Stimulated activated naive CD4-positive, alpha-beta T cell (primary cell): Measurements from ENCODE around the gene SMIM41.

Source experiments
- DNase-seq, 6 experiments: peaks; one replicate each; lab custom pipeline; 2025; lab: John Stamatoyannopoulos, UW

Gene SMIM41

GRCh38 chr12:52063082-52063924 is 16.2 kb upstream of the SMIM41 start:
- DNase-seq, result no peak

- DNase-seq, result no peak
Observed at GRCh38 chr12:52063981-52064649, 15.4 kb upstream of the SMIM41 start.

GRCh38 chr12:52066346-52067080 is 13.0 kb upstream of the SMIM41 start:
- DNase-seq, result no peak

GRCh38 chr12:52067081-52067374 is 12.5 kb upstream of the SMIM41 start:
- DNase-seq, result no peak

GRCh38 chr12:52069327-52070184 is 9.9 kb upstream of the SMIM41 start, which contains the start of gene ATG101:
ATG101 (plus strand) TSS chr12:52069978; CDS start chr12:52073651, 3,673 bp downstream.
- DNase-seq, result peak; percentile 74 to 98 (median 86)

- DNase-seq, result no peak
Observed at GRCh38 chr12:52070185-52070925, 9.1 kb upstream of the SMIM41 start.

- DNase-seq, result peak in 2 of 6 experiments; percentile 5 to 11
Observed at GRCh38 chr12:52073531-52074381, 5.7 kb upstream of the SMIM41 start.

- DNase-seq, result no peak
Observed at GRCh38 chr12:52074971-52075724, 4.4 kb upstream of the SMIM41 start.

- DNase-seq, result no peak
Observed at GRCh38 chr12:52076811-52077210, 2.7 kb upstream of the SMIM41 start.

GRCh38 chr12:52078276-52078675 is 1.2 kb upstream of the SMIM41 start:
- no peak for DNase-seq

- no peak for DNase-seq
Observed at GRCh38 chr12:52080403-52081251, 1.1 kb downstream of the SMIM41 start.

- peak in 3 of 6 experiments; percentile 12 to 28 (median 22) for DNase-seq
Observed at GRCh38 chr12:52081263-52081733, 1.8 kb downstream of the SMIM41 start.

GRCh38 chr12:52082026-52082668 is 2.6 kb downstream of the SMIM41 start:
- DNase-seq, result no peak

- DNase-seq, result no peak
Observed at GRCh38 chr12:52082669-52082987, 3.1 kb downstream of the SMIM41 start.

GRCh38 chr12:52082988-52083637 is 3.6 kb downstream of the SMIM41 start:
- peak; percentile 37 to 73 (median 66) for DNase-seq

GRCh38 chr12:52083638-52083996 is 4.1 kb downstream of the SMIM41 start:
- DNase-seq, result no peak

- no peak for DNase-seq
Observed at GRCh38 chr12:52084491-52085231, 5.2 kb downstream of the SMIM41 start.
